Left ventricle myocardium inferior (tissue), 1 donor: ENCODE measurements around the gene UCKL1. TPM values are rescaled to one million over a fixed set of nuclear protein-coding genes. Genes with fewer than 3 reads are reported as not detected.
"Not testable (repeated sequence)": the region's sequence is repeated elsewhere in the genome, so short reads cannot be mapped to it uniquely, and the experiment has no call there.

ENCODE experiments used
- DNase-seq: peaks from one replicate; pipeline ENCODE4 v3.0.0-alpha.2; 2020
- H3K27ac ChIP-seq: fragments of 200-600 bp; replicated peaks from 2 replicates; pipeline ENCODE4 v1.8.0; 2021
- H3K27me3 ChIP-seq: fragments of 200-600 bp; 2 replicates; pipeline ENCODE4 v1.8.0; 2021; ENCODE audit warnings: low read depth
- H3K36me3 ChIP-seq: fragments of 200-600 bp; 2 replicates; pipeline ENCODE4 v1.8.0; 2021
- H3K4me1 ChIP-seq: fragments of 200-600 bp; 2 replicates; pipeline ENCODE4 v1.8.0; 2021
- H3K4me3 ChIP-seq: fragments of 200-600 bp; 2 replicates; pipeline ENCODE4 v1.8.0; 2021; ENCODE audit warnings: mild to moderate bottlenecking, moderate library complexity
- H3K9me3 ChIP-seq: fragments of 200-600 bp; replicated peaks from 2 replicates; pipeline ENCODE4 v1.8.0; 2021
- intact Hi-C: fragments of 100-400 bp; cut with micrococcal nuclease; formaldehyde crosslinking; loops from one replicate; pipeline ENCODE4 v1.11.0; 2022
- total RNA-seq: library from RNA; stranded (reverse); fragmentation: NEBNext Ultra II Directional; extraction: Animal tissue kit (Norgen Biotek cat#: 25700); gene quantifications from one replicate; pipeline ENCODE4 v1.2.1, GENCODE V29; 2021
- TF ChIP-seq, protein P1 (sequence below): fragments of 200-600 bp; IDR thresholded peaks from 2 replicates; pipeline ENCODE4 v1.8.0; 2021; ENCODE audit warnings: antibody characterized with exemption, mild to moderate bottlenecking, borderline replicate concordance
- donor health status: DM: no; HTN: yes; CAD: no; lungs with severe emphysema.

The UCKL1 gene
- total RNA-seq, 1 donor from 2014 or later, result 41.0 TPM

DNA sequence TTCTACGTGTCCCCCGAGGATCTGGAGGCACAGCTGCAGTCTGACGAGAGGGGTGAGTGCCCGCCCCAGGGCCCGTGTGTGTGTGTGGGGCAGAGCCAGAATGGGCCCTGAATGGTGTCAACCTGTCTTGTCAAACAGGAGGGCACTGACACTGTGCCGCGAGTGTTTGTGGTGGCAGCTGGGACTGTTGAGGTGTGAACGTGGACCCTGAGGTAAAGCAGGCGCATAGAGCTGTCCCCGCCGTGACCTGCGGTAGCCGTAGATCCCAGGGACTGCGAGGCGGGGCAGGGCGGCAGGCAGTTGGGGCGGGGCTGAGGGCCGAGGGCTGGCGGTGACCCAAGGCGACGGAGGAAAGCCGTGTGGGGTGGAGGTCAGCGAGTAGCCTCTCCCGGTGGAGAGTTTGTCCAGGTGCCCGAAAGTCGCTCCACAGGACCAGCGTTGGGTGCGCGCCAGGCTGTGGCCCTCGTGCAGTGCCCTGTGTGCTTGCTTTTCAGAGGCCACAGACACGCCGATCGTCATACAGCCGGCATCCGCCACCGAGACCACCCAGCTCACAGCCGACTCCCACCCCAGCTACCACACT lies 25.2 kb downstream of the UCKL1 start:
- H3K36me3 ChIP-seq, result peaks cover 79% of the 10 kb centered on the region
- H3K27me3 ChIP-seq, result no peaks in the 10 kb centered on the region
- peaks cover 62% of the 10 kb centered on the region for H3K4me1 ChIP-seq
- peak overlapping the region; percentile 83 for H3K27ac ChIP-seq
- peak; percentile 81 for DNase-seq
- H3K4me3 ChIP-seq, result peak overlapping the region; percentile 11
- H3K9me3 ChIP-seq, result no peaks in the 10 kb centered on the region
- TF ChIP-seq, protein P1, sequence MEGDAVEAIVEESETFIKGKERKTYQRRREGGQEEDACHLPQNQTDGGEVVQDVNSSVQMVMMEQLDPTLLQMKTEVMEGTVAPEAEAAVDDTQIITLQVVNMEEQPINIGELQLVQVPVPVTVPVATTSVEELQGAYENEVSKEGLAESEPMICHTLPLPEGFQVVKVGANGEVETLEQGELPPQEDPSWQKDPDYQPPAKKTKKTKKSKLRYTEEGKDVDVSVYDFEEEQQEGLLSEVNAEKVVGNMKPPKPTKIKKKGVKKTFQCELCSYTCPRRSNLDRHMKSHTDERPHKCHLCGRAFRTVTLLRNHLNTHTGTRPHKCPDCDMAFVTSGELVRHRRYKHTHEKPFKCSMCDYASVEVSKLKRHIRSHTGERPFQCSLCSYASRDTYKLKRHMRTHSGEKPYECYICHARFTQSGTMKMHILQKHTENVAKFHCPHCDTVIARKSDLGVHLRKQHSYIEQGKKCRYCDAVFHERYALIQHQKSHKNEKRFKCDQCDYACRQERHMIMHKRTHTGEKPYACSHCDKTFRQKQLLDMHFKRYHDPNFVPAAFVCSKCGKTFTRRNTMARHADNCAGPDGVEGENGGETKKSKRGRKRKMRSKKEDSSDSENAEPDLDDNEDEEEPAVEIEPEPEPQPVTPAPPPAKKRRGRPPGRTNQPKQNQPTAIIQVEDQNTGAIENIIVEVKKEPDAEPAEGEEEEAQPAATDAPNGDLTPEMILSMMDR, result no peak
- intact Hi-C loops, result no loop called here

DNA sequence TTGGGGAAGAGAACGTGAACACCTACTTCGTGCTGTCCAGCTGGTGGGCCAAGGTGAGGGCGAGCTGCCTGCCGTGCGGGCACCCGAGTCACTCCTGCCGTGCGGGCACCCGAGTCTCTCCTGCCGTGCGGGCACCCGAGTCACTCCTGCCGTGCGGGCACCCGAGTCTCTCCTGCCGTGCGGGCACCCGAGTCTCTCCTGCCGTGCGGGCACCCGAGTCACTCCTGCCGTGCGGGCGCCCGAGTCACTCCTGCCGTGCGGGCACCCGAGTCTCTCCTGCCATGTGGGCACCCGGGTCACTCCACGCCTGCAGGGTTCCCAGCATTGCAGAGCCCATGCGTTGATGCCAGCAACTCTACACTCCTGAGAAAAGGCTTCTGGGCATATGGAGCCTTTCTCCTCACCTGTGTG lies 26.7 kb downstream of the UCKL1 start:
- H3K9me3 ChIP-seq, intact Hi-C loops, H3K4me3 ChIP-seq, H3K27me3 ChIP-seq, DNase-seq, H3K27ac ChIP-seq: not testable (repeated sequence)
- Histone ChIP-seq H3K4me1 (peaks cover 59% of the 10 kb centered on the region), H3K36me3 (peaks cover 63% of the 10 kb centered on the region)

DNA sequence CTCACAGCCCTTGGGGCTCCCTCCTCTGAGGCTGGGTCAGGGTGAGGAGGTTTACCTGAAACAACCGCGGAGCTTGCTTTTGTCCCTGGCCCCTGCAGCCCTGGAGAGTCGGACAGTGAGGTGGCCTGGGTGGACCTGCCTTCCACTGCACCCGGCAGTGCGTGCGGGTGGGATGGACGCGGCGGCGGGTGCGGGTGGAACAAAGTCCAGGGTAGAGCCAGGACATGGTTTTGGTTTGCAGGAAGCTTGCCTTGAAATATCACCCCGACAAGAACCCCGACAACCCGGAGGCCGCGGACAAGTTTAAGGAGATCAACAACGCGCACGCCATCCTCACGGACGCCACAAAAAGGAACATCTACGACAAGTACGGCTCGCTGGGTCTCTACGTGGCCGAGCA lies 27.1 kb downstream of the UCKL1 start:
- TF ChIP-seq, protein P1, result no peak
- peaks cover 55% of the 10 kb centered on the region for H3K4me1 ChIP-seq
- no peak overlapping the region for H3K4me3 ChIP-seq
- H3K36me3 ChIP-seq, result peaks cover 62% of the 10 kb centered on the region
- H3K27ac ChIP-seq, result no peak overlapping the region
- intact Hi-C loops, result no loop called here
- no peaks in the 10 kb centered on the region for H3K9me3 ChIP-seq
- DNase-seq, result no peak
- H3K27me3 ChIP-seq, result no peaks in the 10 kb centered on the region

DNA sequence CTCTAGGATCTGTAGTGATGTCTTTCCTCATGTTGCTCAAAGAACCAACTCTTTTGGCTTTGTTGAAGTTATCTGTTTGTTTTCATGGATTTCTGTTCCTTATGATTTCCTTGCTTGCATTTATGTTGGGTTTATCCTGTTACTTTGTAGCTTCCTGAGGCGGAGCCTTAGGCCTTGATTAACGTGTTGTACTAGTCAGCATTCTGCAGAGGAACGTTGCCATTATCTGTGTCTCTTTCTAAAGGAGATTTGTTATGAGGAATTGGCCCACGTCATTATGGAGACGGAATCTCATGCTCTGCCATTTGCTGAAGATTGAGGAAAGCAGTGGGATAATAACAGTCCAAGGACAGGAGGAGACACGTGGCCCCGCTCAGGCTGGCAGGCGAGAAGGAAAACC lies 29.9 kb downstream of the UCKL1 start:
- Histone ChIP-seq H3K9me3 (no peaks in the 10 kb centered on the region), H3K27me3 (no peaks in the 10 kb centered on the region), H3K4me1 (peaks cover 40% of the 10 kb centered on the region), H3K36me3 (peaks cover 52% of the 10 kb centered on the region), H3K4me3 (no peak overlapping the region), H3K27ac (no peak overlapping the region)
- TF ChIP-seq, protein P1, result no peak
- no peak for DNase-seq
- intact Hi-C loops, result no loop called here

DNA sequence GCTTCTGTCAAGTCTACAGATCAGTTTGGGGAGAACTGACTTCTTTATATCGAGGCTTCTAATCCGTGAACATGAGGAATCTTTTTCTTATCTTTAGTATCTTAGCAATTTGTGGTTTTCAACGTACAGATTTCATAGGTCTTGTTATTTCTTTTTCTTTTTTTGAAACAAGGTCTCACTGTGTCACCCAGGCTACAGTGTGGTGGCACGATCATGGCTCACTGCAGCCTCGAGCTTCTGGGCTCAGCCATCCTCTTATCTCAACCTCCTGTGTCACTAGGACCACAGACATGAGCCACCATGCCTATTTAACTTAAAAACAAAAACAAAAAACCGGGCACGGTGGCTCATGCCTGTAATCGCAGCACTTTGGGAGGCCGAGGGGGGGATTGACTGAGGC lies 32.0 kb downstream of the UCKL1 start:
- H3K27ac ChIP-seq, result no peak overlapping the region
- H3K4me1 ChIP-seq, result peaks cover 24% of the 10 kb centered on the region
- intact Hi-C loops, result no loop called here
- TF ChIP-seq, protein P1, result no peak
- H3K9me3 ChIP-seq, result no peaks in the 10 kb centered on the region
- no peak for DNase-seq
- no peak overlapping the region for H3K4me3 ChIP-seq
- no peaks in the 10 kb centered on the region for H3K27me3 ChIP-seq
- H3K36me3 ChIP-seq, result peaks cover 32% of the 10 kb centered on the region

DNA sequence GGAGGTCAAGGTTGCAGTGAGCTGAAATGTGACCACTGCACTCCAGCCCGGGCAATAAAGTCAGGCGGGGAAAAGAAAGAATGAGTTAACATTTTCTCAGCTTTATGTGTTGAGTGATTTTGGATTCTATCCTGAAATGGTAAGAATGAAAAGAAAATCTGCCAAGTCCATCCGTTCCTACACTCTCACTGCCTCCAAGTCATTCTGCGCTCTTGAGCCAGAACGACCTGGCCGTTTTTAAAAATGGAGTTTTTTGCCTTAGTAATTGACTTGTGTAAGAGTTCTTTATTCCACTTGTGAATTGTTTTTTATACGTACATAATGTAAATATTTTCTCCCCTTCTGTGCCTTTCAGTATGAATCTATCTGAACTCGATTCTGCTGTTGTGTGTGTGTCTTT lies 32.6 kb downstream of the UCKL1 start:
- peaks cover 24% of the 10 kb centered on the region for H3K4me1 ChIP-seq
- intact Hi-C loops, result no loop called here
- H3K27me3 ChIP-seq, result no peaks in the 10 kb centered on the region
- peaks cover 26% of the 10 kb centered on the region for H3K36me3 ChIP-seq
- TF ChIP-seq, protein P1, result no peak
- H3K9me3 ChIP-seq, result no peaks in the 10 kb centered on the region
- no peak for DNase-seq
- H3K27ac ChIP-seq, result no peak overlapping the region
- no peak overlapping the region for H3K4me3 ChIP-seq
